Adrenal gland (tissue), 5 donors: Measurements from ENCODE around the gene KIF6.

Experiments used
- POLR2A ChIP-seq, 2 donors: fragments of 450-650 bp; IDR thresholded peaks; one replicate each; pipeline ENCODE4 v1.6.1; 2017; ENCODE audit warnings: antibody characterized with exemption in 2 of 2, mild to moderate bottlenecking in 2 of 2, moderate library complexity in 1 of 2
- TF ChIP-seq, protein P1 (sequence below), 6 experiments: fragments of 450-650 bp in 4 of 6; fragments of 200-600 bp in 2 of 6; sonication (generic) in 1 of 6; IDR thresholded peaks; 1 replicate in 5 of 6; 2 replicates in 1 of 6; pipeline versions ENCODE4 v1.5.1 to v1.8.0; 2016 to 2021; ENCODE audit warnings: antibody characterized with exemption in 6 of 6, mild to moderate bottlenecking in 2 of 6, moderate library complexity in 1 of 6
- donor health status: DM: no; HTN: no; CAD: no.

DNA sequence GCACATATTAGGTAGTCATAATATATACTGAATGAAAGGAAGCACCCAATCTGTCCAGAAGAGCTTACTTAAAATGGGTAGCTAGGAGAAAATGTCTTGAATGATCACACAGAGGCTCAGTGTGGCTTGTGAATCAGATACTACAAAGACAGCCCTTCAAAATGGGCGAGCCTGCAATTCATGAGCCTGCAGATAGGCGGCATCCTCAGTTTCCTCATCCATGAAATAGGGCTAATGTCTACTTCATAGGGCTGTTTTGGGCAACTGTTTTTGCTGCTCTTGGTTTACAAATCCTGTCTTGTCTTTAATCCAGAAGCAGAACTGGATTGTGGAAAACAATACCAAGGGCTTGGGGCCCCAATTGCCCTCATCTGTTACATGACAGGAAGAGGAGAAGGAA lies 273.4 kb downstream of the KIF6 start:
- TF ChIP-seq, protein P1, sequence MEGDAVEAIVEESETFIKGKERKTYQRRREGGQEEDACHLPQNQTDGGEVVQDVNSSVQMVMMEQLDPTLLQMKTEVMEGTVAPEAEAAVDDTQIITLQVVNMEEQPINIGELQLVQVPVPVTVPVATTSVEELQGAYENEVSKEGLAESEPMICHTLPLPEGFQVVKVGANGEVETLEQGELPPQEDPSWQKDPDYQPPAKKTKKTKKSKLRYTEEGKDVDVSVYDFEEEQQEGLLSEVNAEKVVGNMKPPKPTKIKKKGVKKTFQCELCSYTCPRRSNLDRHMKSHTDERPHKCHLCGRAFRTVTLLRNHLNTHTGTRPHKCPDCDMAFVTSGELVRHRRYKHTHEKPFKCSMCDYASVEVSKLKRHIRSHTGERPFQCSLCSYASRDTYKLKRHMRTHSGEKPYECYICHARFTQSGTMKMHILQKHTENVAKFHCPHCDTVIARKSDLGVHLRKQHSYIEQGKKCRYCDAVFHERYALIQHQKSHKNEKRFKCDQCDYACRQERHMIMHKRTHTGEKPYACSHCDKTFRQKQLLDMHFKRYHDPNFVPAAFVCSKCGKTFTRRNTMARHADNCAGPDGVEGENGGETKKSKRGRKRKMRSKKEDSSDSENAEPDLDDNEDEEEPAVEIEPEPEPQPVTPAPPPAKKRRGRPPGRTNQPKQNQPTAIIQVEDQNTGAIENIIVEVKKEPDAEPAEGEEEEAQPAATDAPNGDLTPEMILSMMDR (IDR thresholded peaks at IDR 0.05): peak in 1 of 6 experiments; percentile 34
- TF ChIP-seq POLR2A (IDR thresholded peaks at IDR 0.05): no peak
